Aorta (tissue), 5 donors: Measurements from ENCODE around the gene PDE5A. TPM values are rescaled to one million over a fixed set of nuclear protein-coding genes. Genes with fewer than 3 reads are reported as not detected.
A peak's percentile ranks its signal among the peaks of the same experiment; 100 is the strongest.
"Not testable (repeated sequence)": the region's sequence is repeated elsewhere in the genome, so short reads cannot be mapped to it uniquely, and the experiment has no call there.

Experiments
- ATAC-seq: fragments of 200-7000 bp; cut with Tn5 transposase; one replicate; pipeline ENCODE4 v1.9.1; 2022; ENCODE audit warnings: moderate library complexity; ENCODE audit not compliant: low FRiP score
- DNase-seq, 2 donors: peaks; one replicate each; pipeline ENCODE4 v3.0.0-alpha.2; 2020
- H3K27ac ChIP-seq, 2 donors: one replicate each; pipeline ENCODE4 v1.5.1; 2013; ENCODE audit warnings: low read length in 2 of 2, mild to moderate bottlenecking in 2 of 2, moderate library complexity in 2 of 2, control low read depth in 1 of 2, inconsistent platforms in 1 of 2, low read depth in 1 of 2
- H3K27me3 ChIP-seq, 2 donors: one replicate each; pipeline ENCODE4 v1.6.1; 2013; ENCODE audit warnings: control low read depth in 1 of 2, low read length in 1 of 2, mild to moderate bottlenecking in 1 of 2, moderate library complexity in 1 of 2; ENCODE audit not compliant: insufficient read depth in 2 of 2, control insufficient read depth in 1 of 2
- H3K36me3 ChIP-seq, 2 donors: one replicate each; pipeline ENCODE4 v1.6.1; 2013; ENCODE audit warnings: control low read depth in 1 of 2, low read length in 1 of 2, mild to moderate bottlenecking in 1 of 2; ENCODE audit not compliant: insufficient read depth in 2 of 2, control insufficient read depth in 1 of 2
- H3K4me1 ChIP-seq, 2 donors: one replicate each; pipeline ENCODE4 v1.6.1; 2013; ENCODE audit warnings: low read length in 2 of 2, control low read depth in 1 of 2, mild to moderate bottlenecking in 1 of 2, moderate library complexity in 1 of 2; ENCODE audit not compliant: insufficient read depth in 2 of 2, control insufficient read depth in 1 of 2
- H3K4me3 ChIP-seq, 2 donors: one replicate each; pipeline ENCODE4 v1.5.1; 2013; ENCODE audit warnings: low read length in 2 of 2, control low read depth in 1 of 2, mild to moderate bottlenecking in 1 of 2
- H3K9me3 ChIP-seq: one replicate; pipeline ENCODE4 v1.6.1; 2013; ENCODE audit warnings: mild to moderate bottlenecking, low read length; ENCODE audit not compliant: control insufficient read depth
- WGBS, 2 donors: extraction: QIAGEN DNeasy Blood & Tissue Kit; methylation state at CpG; one replicate each; pipeline ENCODE4 v1.1.7; 2013; 5-methylcytosine and 5-hydroxymethylcytosine counted together
- intact Hi-C, 2 donors: fragments of 100-400 bp; cut with DNase I; formaldehyde crosslinking; loops; one replicate each; pipeline versions ENCODE4 v1.14.2 to v1.15.0; 2022
- polyA plus RNA-seq, 2 donors: library from polyadenylated mRNA; stranded (reverse); fragments of 200-250 nt; gene quantifications; one replicate each; pipeline ENCODE4 v1.2.3, GENCODE V29; 2013
- total RNA-seq, 2 donors: library from RNA; stranded (reverse); fragmentation: NEBNext Ultra II Directional; extraction: Animal tissue kit (Norgen Biotek cat#: 25700); gene quantifications; one replicate each; pipeline ENCODE4 v1.2.1, GENCODE V29; 2021
- donor health status: healthy with polysubstance abuse.
- donor health status: Bipolar disorder and iron deficiency.
- donor health status: DM: no; HTN: no; CAD: no.
- donor health status: DM: no; HTN: no; CAD: no.
- donor health status: DM: yes; HTN: yes; CAD: no.

PDE5A gene
- total and polyA plus RNA-seq, 4 donors, result 24.9 to 343 (median 135) TPM

GRCh38 chr4:119638359-119638758 is 9.8 kb upstream of the PDE5A start:
- no peaks in the 10 kb centered on the region for H3K36me3 ChIP-seq
- intact Hi-C loops, result no loop called here
- H3K4me1 ChIP-seq, result no peaks in the 10 kb centered on the region
- H3K27me3 ChIP-seq, result no peaks in the 10 kb centered on the region
- H3K27ac ChIP-seq, result no peak overlapping the region
- H3K9me3 ChIP-seq, result no peaks in the 10 kb centered on the region
- no peak overlapping the region for H3K4me3 ChIP-seq
- ATAC-seq (no peak), DNase-seq (no peak)
- 69 to 73% methylated on average over 1 of the region's 1 CpG for WGBS, 2 donors

GRCh38 chr4:119636851-119637250 is 8.2 kb upstream of the PDE5A start:
- ATAC-seq, H3K9me3 ChIP-seq, H3K27ac ChIP-seq, H3K27me3 ChIP-seq, H3K4me3 ChIP-seq, intact Hi-C loops, DNase-seq, H3K36me3 ChIP-seq, H3K4me1 ChIP-seq: not testable (repeated sequence)

- Histone ChIP-seq H3K36me3 (no peaks in the 10 kb centered on the region), H3K27me3 (no peaks in the 10 kb centered on the region), H3K27ac (no peak overlapping the region), H3K4me1 (no peaks in the 10 kb centered on the region), H3K4me3 (no peak overlapping the region), H3K9me3 (no peaks in the 10 kb centered on the region)
- intact Hi-C loops, result no loop called here
- DNase-seq (no peak), ATAC-seq (no peak)
- 89 to 93% methylated on average over 1 of the region's 1 CpG for WGBS, 2 donors
Observed at GRCh38 chr4:119632216-119632615, 3.6 kb upstream of the PDE5A start.

- Histone ChIP-seq H3K27ac (peak overlapping the region; percentile 89 to 96), H3K36me3 (no peaks in the 10 kb centered on the region), H3K27me3 (no peaks in the 10 kb centered on the region), H3K4me1 (no peaks in the 10 kb centered on the region), H3K4me3 (peak overlapping the region; percentile 63 to 67), H3K9me3 (no peaks in the 10 kb centered on the region)
- intact Hi-C loops, result loop anchor here (2.0 to 10.0 kb wide), 9 partner anchors 72 to 418 kb away; no protein-coding TSS in a partner anchor
- ATAC-seq (peak; percentile 55), DNase-seq (no peak)
- WGBS, 2 donors, result 0 to 1% methylated on average over 12 of the region's 12 CpGs
Observed at GRCh38 chr4:119629142-119629471, 503 bp upstream of the PDE5A start.

- H3K36me3 ChIP-seq, result no peaks in the 10 kb centered on the region
- 0% methylated on average over 79 to 90 of the region's 90 CpGs for WGBS, 2 donors
- H3K4me3 ChIP-seq, result peak overlapping the region; percentile 63 to 67
- intact Hi-C loops, result loop anchor here (1.0 to 10.0 kb wide), 10 partner anchors 70 to 422 kb away; no protein-coding TSS in a partner anchor
- ATAC-seq (peak; percentile 86), DNase-seq (peak; percentile 87 to 89)
- peak overlapping the region; percentile 88 to 96 for H3K27ac ChIP-seq
- no peaks in the 10 kb centered on the region for H3K27me3 ChIP-seq
- H3K4me1 ChIP-seq, result no peaks in the 10 kb centered on the region
- H3K9me3 ChIP-seq, result no peaks in the 10 kb centered on the region
Observed at GRCh38 chr4:119627267-119628255, 1.0 kb downstream of the PDE5A start.

GRCh38 chr4:119626943-119627266 is 1.7 kb downstream of the PDE5A start:
- H3K27me3 ChIP-seq, result no peaks in the 10 kb centered on the region
- WGBS, 2 donors, result 0% methylated on average over 18 of the region's 18 CpGs
- intact Hi-C loops, result loop anchor here (5.0 to 10.0 kb wide), 7 partner anchors 70 to 310 kb away; no protein-coding TSS in a partner anchor
- H3K4me3 ChIP-seq, result peak overlapping the region; percentile 63 to 67
- DNase-seq, result no peak
- ATAC-seq, result no peak
- peak overlapping the region; percentile 58 to 79 for H3K27ac ChIP-seq
- H3K4me1 ChIP-seq, result no peaks in the 10 kb centered on the region
- H3K9me3 ChIP-seq, result no peaks in the 10 kb centered on the region
- H3K36me3 ChIP-seq, result no peaks in the 10 kb centered on the region

GRCh38 chr4:119626420-119626819 is 2.2 kb downstream of the PDE5A start:
- no peak for ATAC-seq
- intact Hi-C loops, result loop anchor here (5.0 to 10.0 kb wide), 7 partner anchors 69 to 309 kb away; no protein-coding TSS in a partner anchor
- WGBS, 2 donors, result 3 to 4% methylated on average over 11 of the region's 11 CpGs
- H3K27ac ChIP-seq, result peak overlapping the region; percentile 58 to 77
- no peaks in the 10 kb centered on the region for H3K27me3 ChIP-seq
- H3K4me3 ChIP-seq, result peak overlapping the region; percentile 63 to 67
- no peaks in the 10 kb centered on the region for H3K36me3 ChIP-seq
- H3K4me1 ChIP-seq, result no peaks in the 10 kb centered on the region
- H3K9me3 ChIP-seq, result no peaks in the 10 kb centered on the region
- DNase-seq, result no peak

GRCh38 chr4:119625761-119626160 is 2.8 kb downstream of the PDE5A start:
- H3K4me1 ChIP-seq, result no peaks in the 10 kb centered on the region
- H3K27me3 ChIP-seq, result no peaks in the 10 kb centered on the region
- no peak overlapping the region for H3K27ac ChIP-seq
- H3K36me3 ChIP-seq, result no peaks in the 10 kb centered on the region
- ATAC-seq (no peak), DNase-seq (no peak)
- peak overlapping the region; percentile 63 to 67 for H3K4me3 ChIP-seq
- H3K9me3 ChIP-seq, result no peaks in the 10 kb centered on the region
- WGBS, 2 donors, result 4 to 5% methylated on average over 2 of the region's 2 CpGs
- intact Hi-C loops, result loop anchor here (5.0 to 10.0 kb wide), 7 partner anchors 68 to 308 kb away; no protein-coding TSS in a partner anchor

GRCh38 chr4:119624356-119624755 is 4.2 kb downstream of the PDE5A start:
- Histone ChIP-seq H3K4me3 (peak overlapping the region; percentile 67 to 73), H3K4me1 (peaks cover 0 to 5% of the 10 kb centered on the region in 2 donors), H3K36me3 (no peaks in the 10 kb centered on the region), H3K27me3 (no peaks in the 10 kb centered on the region), H3K9me3 (no peaks in the 10 kb centered on the region), H3K27ac (no peak overlapping the region)
- whole genome bisulfite sequencing, 2 donors, result 2 to 6% methylated on average over 4 of the region's 4 CpGs
- ATAC-seq (no peak), DNase-seq (no peak)
- intact Hi-C loops, result loop anchor here (10.0 kb wide), 3 partner anchors 70 to 240 kb away; no protein-coding TSS in a partner anchor
